GM21825 (cell line): Measurements from ENCODE around the gene VRK3.

Experiments used
- ATAC-seq: cut with Tn5 transposase; IDR thresholded peaks from one replicate; pipeline ENCODE4 v1.9.1; 2021; ENCODE audit warnings: mild to moderate bottlenecking, moderate library complexity; ENCODE audit not compliant: unreplicated experiment

The VRK3 gene

DNA sequence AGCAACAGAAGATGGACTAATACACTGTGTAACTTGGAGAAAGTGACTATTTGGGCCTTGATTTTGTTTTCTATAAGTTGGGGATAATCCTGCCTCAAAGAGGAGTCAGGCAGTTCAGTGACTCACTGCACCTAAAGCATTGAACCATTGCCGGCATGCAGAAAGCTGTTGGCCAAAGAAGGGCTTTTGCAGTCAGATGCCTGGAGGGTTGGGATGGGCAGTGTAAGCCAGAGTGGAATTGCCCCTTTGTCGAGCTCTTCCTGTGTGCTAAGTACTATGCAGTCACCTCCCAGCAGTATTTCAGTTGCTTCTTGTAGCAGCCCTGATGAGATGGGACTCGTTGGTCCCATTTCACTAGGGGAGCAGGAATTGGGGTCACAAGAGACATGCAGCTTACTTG lies 11.7 kb upstream of the VRK3 start:
- ATAC-seq = no peak

DNA sequence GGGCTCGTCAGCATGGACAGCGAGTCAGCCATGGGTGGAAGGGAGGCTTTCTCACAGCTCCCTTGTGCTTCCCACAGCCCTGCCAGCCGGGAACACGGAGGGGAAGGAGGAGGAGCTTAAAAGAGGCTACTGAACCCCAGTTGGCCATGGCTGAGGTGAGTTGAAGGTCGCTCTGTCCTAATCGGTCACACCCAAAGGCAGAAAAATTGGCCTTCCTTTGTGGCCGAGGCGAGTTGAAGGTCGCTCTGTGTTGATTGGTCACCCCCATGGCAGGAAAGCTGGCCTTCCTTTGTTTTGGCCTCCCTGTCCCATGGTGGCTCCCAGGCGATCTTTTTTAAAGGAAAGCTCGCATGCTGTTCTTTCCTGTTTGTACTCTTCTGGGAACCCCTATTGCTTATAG lies 5.8 kb upstream of the VRK3 start:
- ATAC-seq = no peak

DNA sequence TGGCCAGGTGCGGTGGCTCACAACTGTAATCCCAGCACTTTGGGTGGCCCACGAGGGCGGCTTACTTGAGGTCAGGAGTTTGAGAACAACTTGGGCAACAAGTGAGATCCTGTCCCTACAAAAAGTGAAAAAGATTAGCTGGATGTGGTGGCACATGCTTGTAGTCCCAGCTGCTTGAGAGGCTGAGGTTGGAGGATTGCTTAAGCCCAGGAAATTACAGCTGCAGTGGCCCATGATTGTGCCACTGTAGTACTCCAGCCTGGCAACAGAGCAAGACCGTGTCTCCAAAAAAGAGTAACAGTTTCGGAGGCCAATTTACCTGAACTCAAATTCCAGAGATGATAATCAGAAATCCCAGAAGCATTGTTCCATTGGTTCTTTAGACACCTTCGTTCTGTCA lies 5.1 kb upstream of the VRK3 start:
- no peak for ATAC-seq

DNA sequence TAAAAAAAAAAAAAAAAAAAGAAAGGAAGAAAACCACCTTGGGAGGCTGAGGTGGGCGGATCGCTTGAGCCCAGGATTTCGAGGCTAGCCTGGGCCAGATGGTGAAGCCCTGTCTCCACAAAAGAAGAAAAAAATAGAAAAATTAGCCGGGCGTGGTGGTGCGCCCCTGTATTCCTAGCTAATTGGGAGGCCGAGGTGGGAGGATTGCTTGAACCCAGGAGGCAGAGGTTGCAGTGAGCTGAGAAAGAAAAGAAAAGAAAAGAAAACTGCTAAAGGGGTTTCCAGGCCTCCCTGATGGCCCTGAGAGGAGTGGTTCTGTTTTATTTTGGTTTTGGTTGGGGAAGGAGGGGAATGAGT lies 1.4 kb upstream of the VRK3 start:
- no peak for ATAC-seq

DNA sequence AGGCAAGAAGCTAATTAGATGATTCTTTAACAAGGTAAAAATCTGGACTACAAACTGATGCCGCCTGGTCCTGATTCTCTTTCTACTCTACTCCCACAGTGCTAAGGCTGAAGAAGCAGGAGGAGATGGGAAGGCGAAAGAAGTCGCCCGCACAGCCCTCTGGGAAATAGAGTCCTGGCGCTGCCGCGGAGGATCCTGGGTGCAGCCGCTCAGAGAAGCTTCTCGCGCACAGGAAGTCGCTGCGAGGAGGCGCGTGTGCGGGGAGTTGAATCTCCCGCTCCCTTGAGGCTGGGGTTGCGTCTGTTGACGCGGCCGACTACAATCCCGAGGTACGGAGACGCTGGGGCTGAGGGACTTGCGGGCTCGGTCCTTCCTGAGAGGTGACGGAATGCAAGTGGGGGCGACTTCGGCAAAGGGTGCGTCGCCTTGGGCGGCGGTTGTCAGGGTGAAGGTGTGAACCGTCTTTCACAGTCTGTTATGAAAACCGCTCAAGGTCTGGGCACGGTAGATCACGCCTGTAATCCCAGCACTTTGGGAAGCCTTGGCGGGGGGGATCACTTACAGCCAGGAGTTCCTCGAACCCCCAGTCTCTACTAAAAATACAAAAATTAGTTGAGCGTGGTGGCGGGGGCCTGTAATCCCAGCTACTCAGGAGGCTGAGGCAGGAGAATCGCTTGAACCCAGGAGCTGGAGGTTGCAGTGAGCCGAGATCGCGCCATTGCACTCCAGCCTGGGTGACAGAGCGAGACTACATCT lies 800 bp upstream of the VRK3 start, which contains the start of gene ZNF473:
Gene ZNF473, plus strand, starts transcription at position 212 of the 756 bp plus-strand sequence. CDS start 5,078 bp downstream, outside the sequence.
- peak; percentile 60 for ATAC-seq

DNA sequence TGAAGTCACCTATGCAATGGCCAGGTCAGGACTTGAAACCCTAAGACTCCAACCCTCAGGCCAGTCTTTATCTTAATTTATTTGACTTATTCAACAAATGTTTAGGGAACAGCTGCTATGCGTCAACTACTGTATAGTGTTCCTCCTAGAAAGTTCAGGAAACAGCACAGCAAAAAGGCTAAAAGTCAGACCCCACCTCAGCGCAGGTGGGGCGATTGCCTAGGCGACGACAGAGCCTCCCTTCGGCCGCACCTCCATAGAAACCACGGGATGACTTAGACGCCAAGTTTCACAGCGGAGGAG lies 502 bp downstream of the VRK3 start:
- ATAC-seq = no peak

DNA sequence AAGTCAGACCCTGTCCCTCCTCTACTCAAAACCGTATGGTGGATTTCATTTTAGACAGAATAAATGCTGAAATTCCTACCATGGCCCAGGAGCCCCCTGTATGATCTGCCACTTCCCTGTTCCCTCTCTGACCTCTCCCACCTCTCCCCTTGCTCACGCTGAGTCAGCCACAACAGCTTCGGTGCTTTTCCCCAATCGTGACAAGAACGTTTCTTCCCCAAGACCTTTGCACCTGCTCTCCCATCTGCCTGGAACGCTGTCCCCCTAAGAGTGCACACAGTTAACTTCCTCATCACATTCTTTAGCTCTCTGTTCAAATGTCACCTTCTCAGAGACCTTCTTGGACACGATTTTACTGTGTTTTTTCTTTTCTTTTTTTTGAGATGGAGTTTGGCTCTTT lies 2.3 kb downstream of the VRK3 start:
- ATAC-seq = no peak

DNA sequence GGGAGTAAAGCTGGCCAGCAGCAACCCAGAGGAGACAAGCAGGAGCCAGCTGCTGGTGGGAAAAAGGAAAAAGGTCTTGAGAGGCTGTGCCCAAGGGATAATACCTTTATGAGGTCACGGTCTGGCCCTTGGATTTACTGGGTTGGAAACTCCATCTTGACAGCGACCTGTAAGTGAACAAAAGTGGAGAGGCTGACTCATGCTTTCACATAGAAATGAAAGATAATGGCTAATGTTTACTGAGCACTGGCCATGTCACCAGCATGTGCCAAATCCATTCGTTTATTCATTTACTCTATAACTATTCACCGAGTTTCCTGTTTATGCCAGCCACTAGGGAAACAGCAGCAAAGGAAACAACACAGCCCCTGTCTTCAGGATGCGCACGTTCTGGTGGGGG lies 4.7 kb downstream of the VRK3 start:
- ATAC-seq = no peak

DNA sequence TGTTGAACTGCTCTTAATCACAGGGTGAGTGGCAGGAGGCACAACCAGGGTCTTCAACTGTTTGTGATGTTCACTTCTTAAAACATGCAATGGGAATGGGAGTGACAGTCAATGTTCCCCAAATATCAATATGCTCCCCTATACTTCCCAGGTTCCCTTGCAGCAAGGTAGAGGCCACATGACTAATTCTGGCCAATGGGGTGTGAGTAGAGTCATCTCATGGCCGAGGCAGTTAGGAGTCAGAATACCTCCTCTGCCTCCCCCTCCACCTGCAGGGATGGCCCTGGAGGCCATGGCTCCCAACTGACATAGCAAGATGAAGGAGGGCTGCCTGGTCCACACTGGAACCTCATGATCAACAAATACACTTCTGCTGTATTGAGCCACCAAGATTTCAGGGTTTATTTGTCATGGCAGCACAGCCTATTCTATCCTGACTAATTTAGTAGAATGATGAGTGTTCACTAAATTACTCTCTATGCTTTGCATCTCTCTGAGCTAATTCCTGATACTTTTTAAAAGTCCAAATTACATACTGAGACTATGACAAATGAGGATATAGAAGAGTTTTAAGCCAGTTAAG lies 8.9 kb downstream of the VRK3 start:
- ATAC-seq = no peak

DNA sequence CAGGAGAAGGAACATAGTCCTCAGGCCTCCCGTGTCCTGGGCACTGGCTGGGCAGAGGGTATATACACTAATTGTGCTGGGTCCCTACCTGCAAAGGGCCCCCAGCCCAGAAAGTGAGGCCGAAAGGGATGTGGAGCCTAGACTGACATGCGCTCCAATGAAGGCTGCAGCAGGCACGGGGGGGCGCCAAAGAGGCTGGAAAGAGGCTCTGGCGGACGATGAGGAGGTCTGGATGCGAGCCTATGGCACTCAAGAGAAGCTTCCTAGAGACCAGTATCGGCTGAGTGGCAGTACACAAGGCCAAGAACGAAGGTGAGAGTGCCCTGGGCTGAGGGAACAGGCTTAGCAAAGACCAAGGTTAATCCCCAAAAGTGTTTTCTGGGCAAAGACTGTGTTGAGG lies 16.6 kb downstream of the VRK3 start:
- ATAC-seq = no peak

DNA sequence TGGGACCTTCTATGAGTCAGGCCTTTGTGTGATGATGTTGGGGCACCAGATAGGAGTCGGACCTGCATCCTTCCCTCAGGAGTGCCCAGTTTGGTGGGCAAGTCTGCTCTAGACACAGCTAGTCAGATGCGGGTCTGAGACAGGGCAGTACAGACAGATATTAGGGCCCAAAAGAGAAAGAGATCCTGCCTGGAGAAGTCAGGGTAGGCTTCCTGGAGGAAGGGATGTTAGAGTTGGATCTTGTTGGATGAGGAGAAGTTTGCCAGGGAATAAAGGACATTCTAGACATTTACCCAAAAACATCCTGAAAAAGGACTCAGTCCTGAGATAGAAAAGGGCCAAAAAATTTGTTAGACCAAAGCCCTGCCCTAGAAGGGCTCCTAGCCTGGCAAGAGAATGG lies 17.2 kb downstream of the VRK3 start:
- no peak for ATAC-seq

DNA sequence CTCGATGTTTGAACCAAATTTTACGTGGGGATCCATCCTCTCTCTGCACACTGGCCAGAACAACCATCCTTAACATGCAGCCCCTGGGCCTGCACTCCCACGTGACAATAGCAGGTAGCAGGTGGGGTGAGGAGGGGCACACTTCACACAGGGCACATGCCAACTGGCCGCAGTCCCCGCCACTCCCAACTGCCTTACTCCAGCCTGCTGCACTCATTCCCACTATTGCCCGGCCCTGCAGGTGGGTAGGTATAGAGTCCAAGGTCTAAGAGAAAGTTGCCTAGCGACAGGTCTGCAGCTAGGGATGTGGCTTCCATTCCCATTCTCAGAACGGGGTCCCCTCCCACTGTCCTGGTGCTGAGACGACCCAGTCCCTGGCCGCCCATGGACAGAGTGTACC lies 18.0 kb downstream of the VRK3 start:
- ATAC-seq = no peak

DNA sequence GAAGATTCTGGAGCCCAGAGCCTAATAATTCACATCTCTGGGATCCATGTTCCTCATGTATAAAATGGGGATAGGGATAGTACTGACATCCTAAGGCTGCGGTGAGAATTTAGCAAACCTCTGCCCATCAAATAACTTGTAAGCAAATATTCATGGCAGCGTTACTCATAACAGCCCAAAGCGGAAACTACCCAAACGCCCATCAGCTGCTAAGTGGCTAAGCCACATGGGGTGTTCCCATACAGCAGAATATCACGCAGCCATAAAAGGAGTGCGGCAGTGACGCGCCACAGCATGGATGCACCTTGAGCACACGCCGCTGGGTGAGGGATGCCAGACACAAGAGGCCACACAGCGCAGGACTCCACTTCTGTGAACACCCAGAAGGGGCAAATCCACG lies 19.7 kb downstream of the VRK3 start:
- ATAC-seq = no peak

DNA sequence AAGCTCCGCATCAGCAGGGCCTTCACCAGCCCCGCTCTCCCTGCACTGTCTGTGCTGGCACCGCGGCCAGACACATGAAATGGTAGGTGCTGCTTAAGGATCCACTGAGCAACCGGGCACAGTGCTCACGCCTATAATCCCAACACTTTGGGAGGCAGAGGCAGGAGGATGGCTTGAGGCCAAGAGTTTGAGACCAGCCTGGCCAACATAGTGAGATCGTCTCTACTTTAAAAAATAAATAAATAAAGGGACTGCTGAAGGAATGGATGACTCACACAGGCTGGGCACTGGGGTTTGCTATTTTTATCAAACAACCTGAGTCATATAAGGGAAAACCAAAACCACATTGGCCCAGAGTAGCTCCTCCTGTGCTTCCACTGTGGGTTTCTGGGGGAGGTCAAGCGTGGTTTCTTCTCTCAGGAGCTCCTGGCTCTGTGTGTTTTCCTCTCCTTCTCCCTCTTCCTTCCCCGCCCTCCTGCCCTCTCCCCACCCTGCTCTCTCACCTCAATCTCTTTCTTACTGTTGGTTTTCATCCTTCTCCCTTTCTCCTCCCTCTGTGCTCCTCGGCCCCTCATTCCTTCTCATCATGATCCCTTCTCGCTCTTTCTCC lies 21.3 kb downstream of the VRK3 start:
- ATAC-seq = no peak

DNA sequence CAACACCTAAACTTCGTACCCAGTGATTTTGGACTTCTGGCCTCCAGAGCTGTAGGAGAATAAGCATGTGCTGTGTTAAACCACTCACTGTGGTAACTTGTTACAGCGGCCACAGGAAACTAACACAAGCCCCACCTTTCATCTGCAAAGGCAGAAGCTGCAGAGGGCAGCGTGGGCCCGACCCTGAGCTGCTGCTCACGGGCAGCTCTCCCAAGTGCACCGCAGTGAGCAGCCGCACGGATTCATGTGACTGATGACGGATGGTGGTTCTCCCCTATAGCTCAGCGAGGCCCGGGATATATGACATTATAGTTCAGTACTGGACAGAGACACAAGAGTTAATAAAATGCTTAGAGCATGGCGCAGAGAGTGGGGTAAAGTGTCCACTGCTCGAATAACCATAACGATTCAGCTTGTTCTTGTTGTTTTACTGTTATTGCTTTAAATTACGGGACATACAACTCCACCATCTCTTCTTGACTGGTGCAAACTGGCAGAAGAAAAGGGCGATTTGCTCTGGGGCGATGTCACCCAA lies 21.9 kb downstream of the VRK3 start:
- ATAC-seq = no peak

DNA sequence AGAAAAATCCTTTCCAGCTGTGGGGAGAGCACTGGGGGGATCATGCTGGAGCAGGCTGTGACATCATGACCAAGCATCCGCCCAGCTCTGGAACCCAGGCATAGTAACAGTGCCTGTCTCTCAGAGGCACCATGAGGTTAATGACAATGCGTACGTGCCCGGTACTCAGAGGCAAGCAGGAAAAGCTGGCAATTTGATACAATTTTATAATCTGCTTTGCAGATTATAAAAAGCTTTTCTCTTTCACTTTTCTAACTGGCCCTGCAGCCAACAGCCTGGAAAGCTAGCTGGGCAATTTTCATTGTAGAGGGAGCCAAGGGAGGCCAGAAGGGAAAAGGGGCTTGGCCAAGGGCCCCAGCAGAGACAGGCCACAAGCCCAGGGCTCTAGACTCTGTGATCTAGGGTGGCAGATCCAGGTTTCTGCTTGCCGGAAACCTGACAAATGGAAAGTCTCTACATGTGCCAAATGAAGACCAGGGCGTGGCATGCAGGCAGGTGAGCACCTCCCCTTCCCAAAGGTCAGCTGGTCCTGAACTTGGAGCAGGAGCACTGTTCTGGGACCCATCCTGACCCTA lies 22.7 kb downstream of the VRK3 start:
- no peak for ATAC-seq

DNA sequence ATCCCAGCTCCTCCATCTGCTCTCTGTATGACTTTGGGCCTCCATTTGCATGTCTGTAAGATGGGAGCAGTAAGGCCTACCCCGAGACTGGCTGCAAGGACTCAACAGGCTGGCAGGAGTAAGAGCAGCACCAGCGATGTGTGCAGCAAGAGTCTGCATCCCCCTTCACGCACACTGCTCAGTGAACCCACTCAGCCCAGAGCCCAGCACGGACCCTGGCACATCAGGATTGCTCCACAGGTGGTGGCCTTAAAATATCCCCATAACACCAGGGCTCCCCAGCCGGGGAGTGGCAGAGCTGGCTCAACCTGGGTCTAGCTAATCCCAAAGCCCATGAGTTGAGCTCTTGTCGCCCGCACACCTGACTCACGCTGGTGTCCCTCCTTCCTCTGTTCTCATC lies 23.4 kb downstream of the VRK3 start:
- ATAC-seq = no peak

DNA sequence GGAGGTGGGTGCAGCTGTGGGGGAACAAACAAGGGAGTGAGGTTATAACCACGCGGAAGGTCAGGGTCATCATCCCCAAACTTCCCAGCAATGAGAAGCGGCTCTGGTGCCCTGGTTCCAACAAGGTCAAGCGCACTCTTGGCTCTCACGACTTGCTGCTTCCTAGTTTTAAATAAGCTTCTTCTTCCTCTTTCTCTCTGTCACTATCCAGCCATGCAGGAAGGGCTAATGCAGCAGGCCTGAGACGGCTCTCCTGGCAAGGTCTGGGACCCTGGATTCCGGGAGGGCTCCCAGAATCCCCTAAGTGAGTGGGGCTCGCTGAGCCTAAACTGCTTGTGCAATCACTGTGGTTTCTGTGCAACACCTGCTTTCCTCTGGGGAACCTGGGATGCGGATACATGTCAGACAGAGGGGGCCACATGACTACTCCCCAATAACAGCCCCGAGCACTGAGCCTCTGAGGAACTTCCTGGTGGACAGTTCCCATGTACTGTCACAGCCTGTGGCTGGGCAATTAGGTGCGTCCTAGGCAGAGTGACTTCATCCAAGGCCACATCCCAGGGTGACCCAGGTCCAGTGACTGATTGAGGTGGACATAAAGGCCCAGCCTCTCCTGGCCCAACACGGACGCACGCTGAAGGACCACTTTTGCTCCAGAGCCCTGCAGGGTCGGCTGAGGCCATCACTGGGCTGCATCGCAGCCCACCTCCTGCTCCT lies 24.2 kb downstream of the VRK3 start:
- ATAC-seq = no peak

DNA sequence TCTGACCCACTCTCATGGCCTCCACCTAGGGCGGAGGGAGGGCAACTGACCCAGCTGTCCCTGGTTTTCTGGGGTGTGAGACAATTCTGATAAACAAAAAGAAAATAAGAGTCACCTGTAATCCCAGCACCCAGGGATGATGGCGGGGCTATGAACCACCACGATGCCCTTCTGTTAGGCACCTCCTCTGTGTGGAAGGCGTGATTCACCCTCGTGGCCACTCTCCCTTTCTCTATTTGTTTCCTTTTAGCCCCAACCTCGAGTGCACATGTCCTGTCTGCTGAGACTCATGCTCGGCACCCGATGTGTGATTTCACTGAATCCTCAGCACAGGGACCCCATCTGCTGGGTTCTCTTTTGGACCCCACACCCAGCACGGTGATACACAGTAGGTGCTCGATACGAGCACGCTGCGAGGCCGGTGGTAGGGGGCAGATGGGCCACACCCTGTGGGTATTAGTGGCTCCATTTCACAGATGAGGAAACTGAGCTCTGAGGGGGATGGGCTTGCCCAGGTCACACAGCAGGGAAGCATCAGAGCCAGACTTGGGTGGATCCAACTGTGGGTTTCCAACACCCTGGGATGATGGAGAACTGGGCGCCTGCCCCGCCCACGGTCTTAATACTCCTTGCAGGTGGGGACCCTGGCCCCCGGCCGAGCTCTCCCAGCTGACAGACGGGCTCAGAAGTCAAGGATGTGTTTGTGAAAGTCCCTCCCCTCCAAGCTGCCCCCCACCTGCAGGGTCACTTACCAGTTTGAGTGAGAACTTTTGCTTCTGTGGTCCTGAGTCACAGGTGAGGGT lies 24.9 kb downstream of the VRK3 start:
- no peak for ATAC-seq

DNA sequence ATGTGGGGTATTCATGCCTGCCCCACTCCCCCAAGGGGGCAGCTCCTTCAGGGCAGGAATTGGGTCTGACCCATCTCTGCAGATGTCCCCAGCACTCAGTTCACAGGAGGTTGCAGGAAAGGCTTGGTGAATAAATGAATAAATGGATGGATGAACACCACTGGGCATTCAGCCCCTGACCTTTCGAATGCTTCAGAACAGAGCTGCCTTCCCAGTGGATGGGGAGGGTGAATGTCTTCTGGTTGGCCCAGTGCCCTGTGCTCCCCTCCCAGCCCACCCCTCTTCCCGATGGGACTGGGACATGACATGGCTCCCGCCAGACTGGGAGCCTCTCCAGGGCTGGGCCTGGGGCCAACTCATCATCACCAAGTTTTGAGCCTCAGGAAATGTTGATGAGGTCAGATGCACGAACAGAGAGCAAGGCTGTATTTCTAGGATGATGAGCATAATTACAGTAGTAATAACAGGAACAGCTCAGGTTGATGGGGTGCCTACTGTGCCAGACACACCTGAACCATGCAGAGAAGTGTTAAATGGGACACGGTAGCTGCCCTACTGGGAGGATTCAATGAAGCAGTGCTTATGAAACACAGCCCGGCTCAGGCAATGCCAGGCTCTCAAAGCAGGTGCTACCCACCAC lies 25.7 kb downstream of the VRK3 start:
- ATAC-seq = no peak
